GM06990 (cell line): Measurements from ENCODE around the gene SLC25A26.
A peak's percentile ranks its signal among the peaks of the same experiment; 100 is the strongest.

Experiments
- DNase-seq: peaks from one replicate; pipeline ENCODE4 v3.0.0-alpha.2; 2011; ENCODE audit not compliant: insufficient read length; ENCODE audit errors: extremely low read depth
- H3K27me3 ChIP-seq: replicated peaks from 2 replicates; pipeline ENCODE4 v1.6.0; 2011; ENCODE audit warnings: low read length; ENCODE audit not compliant: control insufficient read depth, insufficient read depth
- H3K36me3 ChIP-seq: 2 replicates; pipeline ENCODE4 v1.5.1; 2011; ENCODE audit warnings: low read length; ENCODE audit not compliant: control insufficient read depth, insufficient read depth
- H3K4me3 ChIP-seq: replicated peaks from 2 replicates; pipeline ENCODE4 v1.5.1; 2011; ENCODE audit warnings: low read depth, mild to moderate bottlenecking, control low read depth, low read length
- TF ChIP-seq, protein P1 (sequence below): IDR thresholded peaks from 2 replicates; pipeline ENCODE4 v1.5.1; 2011; ENCODE audit warnings: low read length, control low read depth, mild to moderate bottlenecking, inconsistent platforms; ENCODE audit not compliant: insufficient read depth, poor library complexity, severe bottlenecking

Gene SLC25A26

DNA sequence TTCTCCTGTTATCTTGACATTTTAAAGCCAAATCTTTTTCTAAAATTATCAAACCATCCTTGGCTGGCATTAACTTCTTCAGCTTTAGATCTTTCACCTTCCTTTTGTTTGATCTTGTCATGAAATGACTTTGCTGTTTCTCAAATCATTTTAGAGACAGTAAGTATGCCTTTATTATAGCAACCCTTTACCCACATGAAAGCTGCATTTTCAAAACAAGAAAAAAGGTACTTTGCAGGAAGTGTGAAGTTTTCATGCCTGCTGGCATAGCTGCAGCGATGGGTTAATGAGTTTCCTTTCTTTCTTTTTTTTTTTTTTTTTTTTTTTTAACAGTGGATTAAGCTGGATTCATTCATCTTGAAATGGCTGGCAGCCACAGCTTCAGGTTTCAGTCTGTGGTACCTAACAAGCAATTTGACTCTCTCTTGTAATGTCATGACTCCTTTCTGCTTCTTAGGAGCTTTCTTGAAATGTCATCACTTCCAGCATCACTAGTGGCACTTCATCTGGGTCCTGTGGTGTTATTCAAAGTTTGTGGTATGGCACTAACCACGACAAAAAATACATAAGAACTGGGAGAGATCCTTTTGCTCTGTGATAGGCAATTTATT, 18.8 kb downstream of the SLC25A26 start:
- no peaks in the 10 kb centered on the region; the same call in 1 of the 2 replicates for H3K36me3 ChIP-seq
- peak; percentile 13 for DNase-seq
- no peak overlapping the region for H3K4me3 ChIP-seq
- no peaks in the 10 kb centered on the region for H3K27me3 ChIP-seq
- TF ChIP-seq, protein P1, sequence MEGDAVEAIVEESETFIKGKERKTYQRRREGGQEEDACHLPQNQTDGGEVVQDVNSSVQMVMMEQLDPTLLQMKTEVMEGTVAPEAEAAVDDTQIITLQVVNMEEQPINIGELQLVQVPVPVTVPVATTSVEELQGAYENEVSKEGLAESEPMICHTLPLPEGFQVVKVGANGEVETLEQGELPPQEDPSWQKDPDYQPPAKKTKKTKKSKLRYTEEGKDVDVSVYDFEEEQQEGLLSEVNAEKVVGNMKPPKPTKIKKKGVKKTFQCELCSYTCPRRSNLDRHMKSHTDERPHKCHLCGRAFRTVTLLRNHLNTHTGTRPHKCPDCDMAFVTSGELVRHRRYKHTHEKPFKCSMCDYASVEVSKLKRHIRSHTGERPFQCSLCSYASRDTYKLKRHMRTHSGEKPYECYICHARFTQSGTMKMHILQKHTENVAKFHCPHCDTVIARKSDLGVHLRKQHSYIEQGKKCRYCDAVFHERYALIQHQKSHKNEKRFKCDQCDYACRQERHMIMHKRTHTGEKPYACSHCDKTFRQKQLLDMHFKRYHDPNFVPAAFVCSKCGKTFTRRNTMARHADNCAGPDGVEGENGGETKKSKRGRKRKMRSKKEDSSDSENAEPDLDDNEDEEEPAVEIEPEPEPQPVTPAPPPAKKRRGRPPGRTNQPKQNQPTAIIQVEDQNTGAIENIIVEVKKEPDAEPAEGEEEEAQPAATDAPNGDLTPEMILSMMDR: no peak

DNA sequence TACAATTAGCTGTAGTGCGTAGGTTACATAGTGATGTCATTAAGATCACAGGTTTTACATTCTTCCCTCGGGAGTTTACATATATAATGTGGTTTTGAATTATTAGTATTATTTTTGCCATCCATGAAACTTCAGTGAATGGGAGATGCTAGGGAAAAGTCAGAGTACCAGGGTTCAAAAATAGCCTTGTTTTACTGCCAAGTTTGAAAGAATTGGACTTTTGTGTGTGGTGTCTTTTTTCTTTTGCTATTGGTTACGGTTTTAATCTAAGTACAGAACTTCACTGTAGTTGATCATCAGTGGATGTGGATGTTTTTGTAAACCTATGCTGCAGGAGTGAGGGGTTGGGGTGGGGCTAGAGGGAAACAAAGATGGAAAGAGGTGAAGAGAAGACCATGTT, 20.7 kb downstream of the SLC25A26 start:
- no peaks in the 10 kb centered on the region for H3K27me3 ChIP-seq
- no peak for DNase-seq
- no peak overlapping the region for H3K4me3 ChIP-seq
- H3K36me3 ChIP-seq: no peaks in the 10 kb centered on the region; the same call in 1 of the 2 replicates
- TF ChIP-seq, protein P1: no peak

DNA sequence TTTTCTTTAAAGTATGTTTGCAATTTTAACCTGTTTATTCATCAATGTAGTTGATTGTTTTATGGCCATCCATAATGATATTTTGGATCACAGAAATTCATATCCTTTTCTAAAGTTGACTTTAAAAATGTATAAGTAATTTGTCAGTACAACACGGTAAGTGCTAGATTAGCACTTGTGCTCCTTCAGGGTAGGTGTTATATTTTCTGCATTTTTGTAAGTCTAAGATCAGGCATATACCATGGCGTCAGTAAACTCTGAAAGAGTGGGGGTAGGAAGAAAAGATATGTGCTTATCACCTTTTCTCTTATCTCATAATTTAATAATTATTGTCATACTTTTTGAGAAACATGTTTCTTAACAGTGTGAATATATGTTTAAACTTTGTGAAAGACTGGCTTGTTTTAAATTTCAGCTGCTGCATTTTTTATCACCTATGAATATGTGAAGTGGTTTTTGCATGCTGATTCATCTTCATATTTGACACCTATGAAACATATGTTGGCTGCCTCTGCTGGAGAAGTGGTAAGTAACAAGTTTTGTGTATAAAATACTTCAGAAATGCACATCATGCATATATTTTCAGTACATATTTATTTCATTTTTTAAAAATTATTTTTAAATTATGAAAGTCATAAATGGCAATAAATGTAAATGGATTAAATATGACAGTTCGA, 22.1 kb downstream of the SLC25A26 start:
- DNase-seq: no peak
- no peaks in the 10 kb centered on the region; the same call in 1 of the 2 replicates for H3K36me3 ChIP-seq
- TF ChIP-seq, protein P1: no peak

DNA sequence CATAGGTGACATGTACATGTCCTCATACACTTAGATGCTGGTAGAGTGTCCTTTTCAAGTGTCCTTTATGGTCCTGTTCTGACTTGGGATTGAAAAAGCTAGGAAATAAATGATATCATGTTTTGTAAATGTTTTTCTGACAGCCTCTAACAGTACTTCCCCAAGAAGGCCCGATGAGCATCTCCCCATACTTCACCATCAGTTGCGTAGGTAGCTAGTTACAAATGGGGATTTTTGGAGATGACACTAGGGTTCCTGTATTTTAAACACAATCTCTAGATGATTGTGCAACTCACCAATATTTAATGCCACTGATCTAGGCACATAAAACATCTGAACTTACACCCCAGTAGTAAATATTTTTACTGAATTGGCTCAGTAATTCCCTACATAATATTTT, 27.8 kb downstream of the SLC25A26 start:
- H3K27me3 ChIP-seq: no peaks in the 10 kb centered on the region
- H3K36me3 ChIP-seq: no peaks in the 10 kb centered on the region; the same call in 1 of the 2 replicates
- H3K4me3 ChIP-seq: no peak overlapping the region
- DNase-seq: no peak
- TF ChIP-seq, protein P1: no peak

More for the DNA sequence above, 22.1 kb downstream of the SLC25A26 start:
- Histone ChIP-seq H3K27me3 (no peaks in the 10 kb centered on the region), H3K4me3 (no peak overlapping the region)

DNA sequence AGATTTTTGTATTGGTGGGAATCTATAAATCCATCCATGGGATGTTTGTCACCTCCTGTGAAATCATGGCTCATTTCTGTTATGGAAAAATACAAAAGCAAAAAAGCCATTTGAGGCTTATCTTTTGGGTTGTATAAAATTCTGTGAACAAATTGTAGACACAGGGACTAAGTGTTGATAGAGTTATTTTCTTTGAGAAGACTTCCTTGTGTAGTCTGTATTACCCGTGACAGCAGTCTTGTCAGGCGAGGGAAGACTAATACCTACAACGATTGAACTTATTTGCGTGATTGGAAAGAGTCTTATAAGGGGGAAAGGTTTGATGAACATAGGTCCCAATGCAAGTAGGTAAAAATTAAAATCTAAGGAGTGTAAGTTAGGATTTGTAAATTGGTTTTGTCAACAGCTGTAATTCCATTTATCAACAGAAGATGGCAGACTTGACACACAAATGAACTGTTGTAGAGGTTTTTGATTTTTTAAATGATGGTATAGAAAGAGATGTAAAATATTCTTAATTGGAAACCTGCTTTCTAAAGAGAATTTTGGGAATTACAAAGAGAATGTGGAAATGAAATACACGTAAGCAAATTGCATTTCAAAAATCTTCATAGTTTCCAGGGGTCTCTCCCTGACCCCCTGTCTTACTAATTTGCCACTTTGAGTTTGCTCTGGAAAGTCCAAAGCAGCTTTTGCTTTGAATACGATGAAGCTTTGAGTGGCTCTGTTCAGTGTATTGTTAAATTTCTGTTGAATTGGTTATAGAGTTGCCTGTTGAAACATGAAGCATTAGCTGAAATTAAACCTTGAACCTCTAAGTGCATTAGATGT, 33.2 kb downstream of the SLC25A26 start:
- no peak overlapping the region for H3K4me3 ChIP-seq
- peak; percentile 32 for DNase-seq
- TF ChIP-seq, protein P1: peak; percentile 57
- H3K27me3 ChIP-seq: no peaks in the 10 kb centered on the region
- no peaks in the 10 kb centered on the region for H3K36me3 ChIP-seq
